Hematopoietic multipotent progenitor cell treated with erythropoietin and hydrocortisone succinate and interleukin-3 and kit ligand, for 6 days (in vitro differentiated cells): ENCODE measurements around the gene SEMA5B.

Source experiments
- DNase-seq: peaks from one replicate; pipeline ENCODE4 v3.0.0-alpha.2; 2015

The SEMA5B gene

DNA sequence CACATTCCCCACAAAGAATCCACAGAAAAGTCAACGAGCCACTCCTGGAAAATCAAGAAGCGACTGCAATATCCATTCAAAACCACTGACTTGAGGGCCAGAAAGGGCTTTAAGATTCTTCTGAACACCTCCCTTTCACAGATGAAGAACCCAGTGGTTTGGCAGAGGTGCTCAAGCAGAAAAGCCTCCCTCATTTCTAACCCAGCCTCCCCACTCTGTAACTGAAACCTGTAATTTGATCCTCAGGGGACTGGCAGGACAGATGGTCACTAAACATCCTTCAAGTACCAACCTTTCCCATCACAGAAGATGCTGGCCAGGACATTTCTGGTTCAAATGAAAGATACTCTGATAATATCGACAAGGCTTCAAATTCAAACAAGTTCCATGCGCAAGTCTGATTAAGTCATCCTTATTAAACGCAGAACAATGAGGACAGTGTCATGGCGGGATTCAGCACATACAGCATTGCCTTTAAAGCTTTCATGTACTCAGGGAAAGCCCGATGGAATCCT, 5.5 kb downstream of the SEMA5B start:
- no peak for DNase-seq

DNA sequence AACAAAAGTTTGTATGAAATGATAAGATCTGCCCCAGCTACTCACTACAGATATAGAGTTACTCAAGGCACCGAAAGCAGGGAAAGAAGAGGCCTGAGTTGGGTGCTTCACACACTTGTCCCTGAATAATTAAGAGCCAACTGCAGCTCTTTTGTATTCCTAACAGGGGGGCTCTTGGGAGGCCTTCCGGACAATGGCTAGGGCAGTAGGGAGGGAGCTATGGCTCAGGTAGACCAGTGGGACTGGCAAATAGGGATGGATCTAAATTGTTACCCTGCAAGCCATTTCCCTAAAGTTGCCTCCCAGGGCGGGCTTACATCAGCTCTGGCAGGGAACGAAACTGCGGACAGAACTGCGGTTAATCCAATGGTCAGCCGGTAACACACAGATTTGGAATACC, 6.2 kb downstream of the SEMA5B start:
- DNase-seq = no peak

DNA sequence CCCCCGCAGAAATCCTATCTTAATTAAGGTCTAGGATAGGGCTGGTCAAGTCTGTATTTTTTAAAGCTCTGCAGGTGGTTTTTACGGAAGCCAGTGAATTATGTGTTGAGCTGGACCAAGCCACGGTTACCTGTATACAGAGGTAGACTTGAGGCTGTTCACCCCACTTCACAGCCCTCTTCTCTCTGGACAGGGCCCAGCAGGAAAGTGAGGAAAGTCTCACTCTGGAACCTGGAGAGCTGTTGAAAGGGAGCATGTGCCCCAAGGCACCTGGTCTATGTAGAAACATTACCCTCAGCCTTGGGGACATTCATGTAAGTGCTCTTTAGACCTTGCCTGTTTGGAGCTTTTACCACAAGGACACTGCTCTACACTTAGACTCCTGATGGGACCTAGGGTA, 6.9 kb downstream of the SEMA5B start:
- DNase-seq = no peak

DNA sequence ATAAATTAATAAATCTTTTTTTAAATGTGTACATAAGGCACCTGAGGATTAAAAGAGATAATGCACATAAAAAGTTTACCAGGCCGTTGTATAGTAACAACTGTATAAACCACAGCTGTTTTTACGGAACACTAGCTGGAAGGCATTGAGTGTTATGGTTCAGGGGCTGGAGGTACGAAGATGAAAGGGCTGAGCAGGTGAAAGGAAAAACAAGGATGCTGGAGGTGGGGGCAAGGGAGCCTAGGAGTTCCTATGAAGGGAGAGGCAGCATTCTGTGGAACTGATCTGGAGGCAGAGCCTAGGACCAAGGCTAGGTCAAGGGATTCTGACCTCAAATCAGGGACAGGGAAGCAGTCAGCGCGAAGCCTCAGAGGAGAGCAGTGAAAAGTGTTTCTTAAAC, 8.0 kb downstream of the SEMA5B start:
- DNase-seq = no peak

DNA sequence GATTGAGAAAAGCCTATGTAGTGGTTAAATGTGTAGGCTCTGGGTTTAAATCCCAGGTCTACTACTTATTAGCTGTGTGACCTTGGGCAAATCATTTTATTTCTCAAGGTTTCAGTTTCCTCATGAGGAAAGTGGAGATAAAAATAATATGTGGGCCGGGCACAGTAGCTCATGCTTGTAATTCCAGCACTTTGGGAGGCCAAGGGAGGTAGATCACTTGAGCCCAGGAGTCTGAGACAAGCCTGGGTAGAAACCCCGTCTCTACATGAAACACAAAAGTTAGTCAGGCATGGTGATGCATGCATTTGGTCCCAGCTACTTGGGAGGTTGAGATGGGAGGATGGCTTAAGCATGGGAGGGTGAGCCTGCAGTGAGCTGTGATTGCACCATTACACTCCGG, 8.4 kb downstream of the SEMA5B start:
- DNase-seq = no peak

DNA sequence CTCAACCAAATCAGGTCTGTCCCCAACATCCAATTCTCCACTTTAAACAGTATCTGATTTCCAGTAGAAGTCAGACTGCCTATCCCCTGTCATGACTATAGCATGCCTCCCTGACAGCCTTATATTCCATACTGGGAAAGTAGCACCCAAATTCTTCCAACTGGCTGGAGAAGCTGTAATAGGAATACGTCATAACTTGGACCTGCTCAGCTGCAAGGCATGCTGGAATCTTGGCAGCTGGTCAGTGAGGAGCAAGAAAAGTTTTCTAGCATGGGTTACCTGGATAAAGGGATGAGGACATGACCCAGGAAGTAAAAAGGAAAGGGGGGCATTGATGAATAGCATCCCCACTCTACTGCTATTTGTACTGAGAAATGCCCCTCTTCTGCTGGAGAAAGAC, 8.9 kb downstream of the SEMA5B start:
- DNase-seq = no peak

DNA sequence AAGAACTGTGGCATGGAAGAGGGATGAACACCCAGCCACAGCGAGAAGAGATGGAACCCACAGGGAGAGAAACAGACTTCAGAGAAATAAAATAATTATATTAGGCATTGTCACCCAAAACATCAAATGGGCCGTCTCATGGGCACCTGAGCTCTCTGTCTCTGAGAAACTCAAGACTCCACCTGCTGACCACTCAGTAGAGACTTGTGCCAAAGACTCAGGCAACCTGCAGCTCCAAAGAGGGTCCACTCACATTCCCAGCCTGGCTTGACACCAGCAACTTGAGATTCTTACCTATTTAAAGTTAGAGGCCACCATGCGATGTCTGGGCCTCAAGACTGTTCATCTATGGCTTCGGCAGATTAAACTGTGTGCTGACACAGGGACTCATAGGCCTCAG, 12.0 kb downstream of the SEMA5B start:
- no peak for DNase-seq

DNA sequence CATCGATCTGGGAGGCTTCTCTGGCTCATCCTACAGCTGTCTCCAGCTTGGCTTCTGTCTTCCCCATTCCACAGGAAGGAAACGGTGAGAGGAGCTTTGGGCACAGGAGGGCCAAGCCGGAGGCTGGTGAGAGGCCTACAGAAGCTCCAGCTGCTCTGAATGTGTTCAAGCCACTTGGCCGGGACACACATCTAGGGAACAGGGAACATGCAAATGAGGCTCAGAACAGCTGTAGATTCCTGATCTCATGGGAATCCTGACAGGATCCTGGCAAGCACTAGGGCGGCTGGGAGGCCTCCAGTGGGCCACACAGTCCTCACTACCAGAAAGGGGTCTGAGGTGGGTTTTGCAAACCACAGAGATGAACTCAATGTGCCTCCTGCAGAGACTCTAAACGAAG, 13.7 kb downstream of the SEMA5B start:
- DNase-seq = no peak

DNA sequence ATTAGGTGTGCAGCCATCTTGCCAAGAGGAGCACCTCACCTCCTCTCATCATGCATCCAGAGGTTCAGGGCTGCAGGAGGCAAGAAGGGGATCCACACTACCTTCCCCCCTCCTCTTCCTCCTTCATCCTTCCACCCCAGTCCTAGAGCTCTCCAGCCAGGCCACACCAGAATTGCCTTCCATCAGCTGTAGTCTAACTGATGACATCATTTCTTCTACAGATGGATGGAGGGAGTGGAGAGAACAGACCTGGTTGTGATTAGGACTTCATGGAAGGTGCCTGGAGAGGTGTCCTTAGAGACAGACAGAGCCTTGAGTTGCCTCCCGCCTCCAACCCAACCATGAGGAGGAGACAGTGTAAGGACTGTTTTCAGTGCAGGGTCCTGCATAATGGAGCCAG, 14.9 kb downstream of the SEMA5B start:
- no peak for DNase-seq

DNA sequence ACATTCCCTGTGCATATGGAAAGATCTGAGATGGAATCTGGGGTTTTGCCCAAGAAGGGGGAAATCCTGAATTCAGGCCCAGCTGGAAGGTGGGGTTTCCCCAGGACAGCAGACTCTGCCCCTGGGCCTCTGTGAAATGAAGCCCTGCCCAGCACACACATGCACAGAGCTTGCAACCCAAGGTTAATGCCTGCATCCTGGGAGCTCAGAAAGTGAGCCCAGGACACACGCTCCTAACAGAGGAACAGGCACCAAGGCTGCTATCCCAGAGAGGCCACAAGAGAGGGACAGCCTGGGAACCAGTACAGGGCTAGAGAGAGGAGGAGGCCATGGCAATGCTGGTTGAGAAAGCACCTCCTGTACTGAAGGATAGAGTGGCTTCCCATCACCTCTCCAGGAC, 16.1 kb downstream of the SEMA5B start:
- no peak for DNase-seq

DNA sequence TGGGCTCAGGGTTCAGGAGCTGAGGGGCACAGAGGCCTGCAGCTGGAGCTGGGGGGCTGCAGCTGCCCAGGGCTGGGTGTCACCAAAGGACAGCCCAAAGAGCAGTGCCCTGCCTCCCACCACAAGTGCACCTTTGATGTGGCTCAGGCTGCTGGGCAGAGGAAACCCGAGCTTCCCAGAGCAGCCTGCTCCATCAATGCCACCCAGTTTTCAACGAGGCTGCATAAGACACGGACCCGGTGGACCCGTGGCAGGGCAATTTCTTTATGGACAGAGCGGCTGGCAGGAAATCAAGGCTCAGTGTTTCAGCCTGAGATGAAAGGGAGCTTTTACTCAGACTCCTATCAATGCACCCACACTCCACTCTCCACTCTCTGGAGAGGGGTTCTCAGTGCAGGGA, 18.7 kb downstream of the SEMA5B start:
- DNase-seq = no peak

DNA sequence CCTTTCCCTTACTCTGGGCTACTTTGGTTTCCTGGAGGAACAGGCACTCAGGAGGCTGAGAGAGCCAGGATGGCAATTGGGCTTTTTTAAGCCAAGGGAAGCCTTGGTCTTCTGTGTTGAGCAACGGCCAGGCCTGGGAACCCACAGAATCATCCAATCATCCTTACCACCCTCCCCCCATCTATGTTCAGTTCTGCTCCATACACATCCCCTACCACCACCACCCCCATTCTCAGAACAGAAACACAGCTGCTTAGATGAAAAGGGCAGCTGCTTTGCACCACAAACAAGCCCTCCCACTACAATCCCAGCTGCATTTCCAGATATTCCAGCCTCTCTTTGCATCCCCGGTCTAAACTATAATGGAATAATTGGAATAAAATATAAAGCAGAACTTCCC, 21.0 kb downstream of the SEMA5B start:
- DNase-seq = no peak

DNA sequence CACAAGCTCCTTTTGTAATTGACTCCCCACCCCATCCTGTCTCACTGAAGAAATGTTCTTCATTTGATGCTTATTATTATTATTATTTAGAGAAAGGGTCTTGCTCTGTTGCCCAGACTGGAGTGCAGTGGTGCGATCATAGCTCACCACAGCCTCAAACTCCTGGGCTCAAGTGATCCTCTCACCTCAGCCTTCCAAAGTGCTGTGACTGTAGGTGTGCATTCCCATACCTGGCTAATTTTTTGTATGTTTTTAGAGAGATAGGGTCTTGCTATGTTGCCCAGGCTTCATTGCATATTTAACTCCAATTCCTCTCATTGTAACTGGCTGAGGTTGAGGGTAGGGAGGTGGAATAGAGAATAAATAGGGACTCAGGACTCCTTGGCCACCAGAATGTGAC, 22.3 kb downstream of the SEMA5B start:
- DNase-seq = no peak

DNA sequence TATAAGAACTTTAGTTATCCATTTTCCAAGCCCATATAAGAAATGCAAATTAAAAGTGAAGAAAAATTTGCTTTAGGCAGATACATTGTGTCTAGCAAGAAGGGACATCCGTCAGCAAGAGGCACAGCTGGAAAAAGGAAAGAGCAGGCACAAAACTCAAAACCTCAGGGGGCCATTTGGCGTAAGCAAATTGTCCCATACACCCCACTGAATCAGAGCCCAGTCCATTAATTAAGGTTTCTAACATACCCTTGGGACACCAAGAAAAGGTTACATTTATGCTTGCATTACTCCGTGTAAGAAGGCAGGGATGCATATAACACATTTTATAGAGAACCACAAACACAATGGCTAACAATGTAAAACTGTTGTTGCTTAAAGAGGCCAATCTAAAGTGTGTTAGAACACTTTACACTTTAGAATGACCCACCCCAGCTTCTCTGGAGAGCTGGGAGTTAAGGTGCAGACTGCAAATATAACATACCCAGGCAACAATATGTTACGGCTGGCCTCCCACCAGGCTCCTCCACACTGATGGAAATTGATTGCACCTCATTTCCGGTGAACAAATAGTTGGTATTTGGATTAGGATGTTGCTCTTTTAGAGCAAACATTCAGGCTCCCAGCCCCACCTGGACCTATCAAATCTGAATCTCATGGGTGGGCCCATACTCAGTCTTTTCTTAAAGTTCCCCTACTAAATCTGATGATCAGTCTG, 23.2 kb downstream of the SEMA5B start:
- no peak for DNase-seq

DNA sequence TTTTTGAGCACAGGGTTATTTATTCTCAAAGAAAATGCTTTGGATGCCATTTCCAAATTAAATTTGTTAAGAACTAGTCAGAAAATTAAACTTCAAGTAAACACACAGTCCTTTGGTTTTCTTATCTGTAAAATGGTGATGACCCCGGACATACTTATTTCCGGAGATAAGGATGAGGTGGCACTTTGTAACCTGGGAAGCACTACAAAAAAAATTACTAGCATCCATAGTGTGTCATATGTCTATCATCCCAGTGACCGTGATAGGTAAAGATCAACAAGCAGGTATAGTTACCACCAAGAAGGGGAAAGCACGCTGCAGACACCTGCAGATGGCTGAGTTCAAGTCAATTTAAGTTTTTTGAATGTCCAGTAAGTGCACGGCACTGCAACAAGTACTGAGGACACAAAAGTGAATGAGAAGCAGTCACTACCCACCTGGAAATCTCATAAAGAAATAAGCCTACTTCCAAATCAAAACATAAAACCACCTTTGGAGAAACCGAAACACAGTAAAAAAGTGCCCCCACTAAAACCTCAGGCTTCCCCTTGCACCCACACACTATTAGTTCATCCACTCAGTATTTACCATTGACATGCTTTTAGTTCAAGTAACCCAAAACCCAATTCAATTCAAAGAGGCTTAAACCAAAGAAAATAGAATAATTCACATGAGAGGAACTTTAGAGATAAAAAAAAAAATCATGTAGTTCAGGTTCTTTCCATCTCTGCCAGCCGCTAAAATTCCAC, 24.6 kb downstream of the SEMA5B start:
- no peak for DNase-seq

DNA sequence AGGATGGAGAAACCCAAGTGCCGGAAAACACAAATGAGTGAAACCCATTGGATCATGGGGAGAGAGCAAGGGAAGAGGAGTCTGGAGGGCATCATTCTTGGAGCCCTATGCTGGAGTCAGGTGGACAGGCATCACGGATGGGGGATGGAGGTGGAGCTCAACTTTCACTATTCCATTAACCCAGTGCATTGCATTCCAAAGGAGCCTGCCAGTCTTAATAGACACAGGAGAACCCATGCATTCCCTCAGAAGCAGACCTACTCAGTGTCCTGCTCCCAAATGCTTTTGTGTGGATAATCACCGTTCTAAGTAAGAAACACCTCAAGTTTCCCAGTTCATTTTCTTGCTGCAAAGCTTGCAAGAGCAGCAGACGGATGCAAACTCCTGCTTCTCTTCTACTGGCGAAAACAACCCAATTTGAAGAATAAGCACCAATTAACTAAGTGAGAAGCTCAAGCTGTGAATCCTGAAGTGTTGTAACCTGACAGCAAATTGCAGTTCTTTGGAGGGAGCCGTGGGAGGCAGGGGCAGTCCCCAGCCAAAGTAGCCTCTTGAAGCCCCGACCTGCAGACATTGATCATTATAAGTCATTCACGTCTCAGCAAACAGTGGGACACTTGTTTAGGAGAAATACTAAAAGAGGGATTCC, 25.3 kb downstream of the SEMA5B start:
- no peak for DNase-seq

DNA sequence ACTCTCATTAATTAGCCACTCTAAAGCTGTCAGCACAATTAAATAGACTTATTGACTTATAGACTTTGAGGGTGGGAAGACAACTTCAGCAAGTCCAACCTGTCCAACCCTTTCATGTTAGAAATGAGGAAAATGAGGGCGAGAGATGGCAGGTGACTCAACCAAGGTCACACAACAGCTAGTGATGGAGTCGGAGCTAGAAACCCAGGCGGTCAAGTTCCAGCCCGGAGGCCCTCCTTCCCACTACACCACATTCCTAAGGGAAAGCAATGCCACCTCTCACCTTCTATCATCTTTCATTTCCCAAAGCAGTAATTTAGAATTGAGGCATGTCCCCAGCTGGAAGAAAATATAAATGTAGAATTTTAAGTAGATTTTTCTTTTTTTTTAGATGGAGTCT, 28.7 kb downstream of the SEMA5B start:
- no peak for DNase-seq

DNA sequence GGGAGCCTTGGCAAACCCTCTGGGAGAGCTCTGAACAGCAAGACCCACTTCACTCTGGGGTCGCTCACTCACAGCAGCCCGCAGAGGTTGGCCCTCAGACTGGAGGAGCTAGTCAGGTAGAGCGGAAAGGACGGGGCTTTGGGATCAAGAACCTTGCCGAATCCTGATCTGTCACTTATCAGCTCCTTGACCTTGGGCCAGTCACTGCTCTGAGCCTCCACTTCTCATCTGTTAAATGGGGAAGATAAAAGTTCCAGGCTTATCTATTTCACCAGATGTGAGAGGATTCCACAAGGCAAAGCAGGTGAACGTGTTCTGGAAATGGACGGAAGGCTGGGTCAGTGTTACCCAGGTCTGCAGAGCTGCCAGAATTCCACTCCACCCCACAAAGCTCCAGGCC, 29.4 kb downstream of the SEMA5B start:
- DNase-seq = no peak

DNA sequence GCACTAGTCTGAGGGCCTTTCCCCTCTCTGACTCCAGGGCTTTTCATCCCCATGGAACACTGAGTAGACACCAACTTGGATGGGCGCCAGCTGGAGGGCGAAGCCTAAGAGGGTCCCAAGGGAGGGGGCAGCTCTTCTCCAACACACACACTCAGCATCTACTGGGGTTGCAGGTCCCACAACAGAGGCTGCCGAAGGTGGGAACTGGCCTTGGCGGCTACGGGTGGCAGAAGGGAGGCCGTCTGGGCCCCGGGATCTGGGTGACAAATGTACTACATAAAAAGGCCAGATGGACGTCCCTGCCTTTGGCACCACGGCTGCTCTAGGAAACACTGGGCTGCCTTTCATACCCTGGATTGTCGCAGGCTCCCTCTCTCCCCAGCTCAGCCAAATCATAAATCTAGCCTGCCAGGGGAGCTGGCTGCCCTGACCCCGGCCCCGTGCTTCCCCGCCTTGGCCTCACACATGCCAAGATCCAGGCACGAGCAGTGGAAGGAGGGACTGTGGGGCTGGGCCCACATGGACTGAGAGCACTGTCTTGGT, 31.5 kb downstream of the SEMA5B start:
- DNase-seq = no peak

DNA sequence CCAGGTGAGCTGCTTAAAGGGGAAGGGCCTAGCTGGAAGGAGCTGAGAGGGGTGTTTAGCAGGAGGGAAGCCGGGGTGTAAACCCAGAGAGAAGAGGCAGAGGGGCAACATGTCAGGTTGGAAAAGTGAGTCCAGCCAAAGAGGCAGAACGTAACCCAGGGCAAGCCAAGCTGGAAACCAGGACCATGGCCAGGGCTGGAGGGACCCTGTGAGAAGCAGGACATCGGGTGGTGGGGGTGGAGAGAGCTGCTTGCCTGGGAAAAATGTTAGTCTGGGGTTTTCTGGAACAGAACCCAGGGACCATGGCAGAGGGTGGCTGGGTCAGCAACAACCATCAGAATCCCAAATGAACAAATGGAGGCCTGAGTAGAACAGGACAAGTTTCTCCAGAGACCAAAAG, 32.6 kb downstream of the SEMA5B start:
- no peak for DNase-seq

DNA sequence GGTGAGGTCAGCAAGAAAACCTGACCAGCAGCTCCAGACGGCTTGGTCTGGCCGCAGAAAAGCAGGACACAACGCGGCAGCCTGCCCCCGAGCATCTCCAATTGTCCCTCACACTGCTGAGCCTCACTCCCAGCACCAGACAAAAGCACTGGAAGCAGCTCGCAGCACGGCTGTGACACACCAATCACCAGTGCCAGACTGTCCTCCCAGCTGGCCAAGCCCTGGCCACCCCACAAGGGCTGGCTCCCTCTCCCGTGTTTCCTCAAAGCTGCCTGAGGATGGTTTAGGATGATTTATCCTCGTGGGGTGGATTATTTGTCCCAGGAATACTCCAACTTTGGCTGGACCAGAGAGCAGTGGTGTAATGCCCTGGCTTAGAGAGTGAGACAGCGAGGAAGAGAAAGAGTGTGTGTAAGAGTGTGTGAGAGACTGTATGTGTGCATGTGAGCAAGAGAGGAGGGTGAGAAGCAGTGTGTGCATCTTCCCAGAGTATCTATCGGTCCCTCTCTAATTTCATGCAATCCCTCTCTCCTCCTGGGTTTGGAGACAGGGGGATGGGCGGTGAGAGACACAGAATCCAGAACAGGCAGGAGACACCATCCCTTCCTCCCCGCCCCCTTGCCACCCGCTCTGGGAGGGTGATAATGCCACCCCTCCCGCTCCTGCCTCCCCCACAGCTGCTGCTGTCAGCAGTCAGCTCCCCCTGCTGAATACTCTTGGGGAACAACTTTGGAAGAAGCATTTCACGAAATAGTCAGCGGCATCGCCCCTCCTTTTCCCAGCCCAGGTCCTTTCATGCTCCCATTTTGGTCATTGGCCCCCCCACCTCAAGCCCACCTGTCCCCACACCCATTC, 34.2 kb downstream of the SEMA5B start:
- no peak for DNase-seq

DNA sequence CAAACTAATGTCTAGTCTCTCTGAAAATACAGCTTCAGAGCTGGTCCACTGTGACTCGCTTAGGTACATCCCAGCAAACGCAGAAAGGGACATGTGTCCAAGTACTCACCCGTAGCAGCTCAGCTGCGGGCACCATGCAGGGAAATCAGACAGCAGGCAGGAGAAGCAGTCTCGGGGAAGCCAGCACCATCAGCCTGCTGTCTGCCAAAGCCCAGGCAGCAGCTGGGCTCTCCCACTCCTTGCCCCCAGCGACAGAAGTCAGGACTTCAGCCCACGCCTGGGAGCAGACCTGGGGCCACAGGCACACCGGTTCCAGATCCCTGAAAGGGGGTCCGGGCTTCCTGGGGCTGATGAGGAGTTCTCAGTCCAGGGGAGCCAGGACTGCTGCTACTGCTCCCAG, 34.9 kb downstream of the SEMA5B start:
- no peak for DNase-seq

DNA sequence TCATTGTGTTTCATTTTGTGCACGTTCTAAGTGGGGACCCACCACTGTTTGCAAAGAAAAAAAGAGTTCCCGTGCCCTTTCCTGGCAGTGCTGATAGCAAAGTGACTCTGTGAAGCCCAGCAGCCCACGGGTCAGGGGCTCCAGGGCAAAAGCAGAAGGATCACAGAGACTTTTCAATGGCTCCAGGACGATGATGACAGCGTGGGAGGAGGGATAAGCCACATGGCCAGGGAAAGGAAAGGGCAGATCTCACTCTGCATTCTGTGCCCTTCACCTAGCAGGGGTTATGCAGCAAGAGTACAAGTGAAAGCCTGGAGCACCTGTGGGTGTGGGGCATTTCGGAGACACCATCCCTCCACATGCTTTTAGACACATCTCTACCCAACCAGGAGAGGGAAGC, 35.4 kb downstream of the SEMA5B start:
- no peak for DNase-seq
